Hematopoietic multipotent progenitor cell (in vitro differentiated cells): ENCODE measurements around the gene PPP1R2B. TPM values are rescaled to one million over a fixed set of nuclear protein-coding genes. Genes with fewer than 3 reads are reported as not detected.

Experiments
- DNase-seq, 3 donors: peaks; one replicate each; pipeline ENCODE4 v3.0.0-alpha.2; 2011 to 2015; ENCODE audit warnings: low read depth in 2 of 3, low spot score in 2 of 3
- small RNA-seq: library from RNA; depleted of rRNA; stranded (forward); fragments of <200 nt; gene quantifications from one replicate; pipeline ENCODE3, GENCODE V24; 2012
- total RNA-seq: library from RNA; depleted of rRNA; stranded (reverse); fragments of >200 nt; gene quantifications from one replicate; pipeline ENCODE4 v1.2.3, GENCODE V29; 2012

Gene PPP1R2B
- total RNA-seq, 1 donor: not detected

DNA sequence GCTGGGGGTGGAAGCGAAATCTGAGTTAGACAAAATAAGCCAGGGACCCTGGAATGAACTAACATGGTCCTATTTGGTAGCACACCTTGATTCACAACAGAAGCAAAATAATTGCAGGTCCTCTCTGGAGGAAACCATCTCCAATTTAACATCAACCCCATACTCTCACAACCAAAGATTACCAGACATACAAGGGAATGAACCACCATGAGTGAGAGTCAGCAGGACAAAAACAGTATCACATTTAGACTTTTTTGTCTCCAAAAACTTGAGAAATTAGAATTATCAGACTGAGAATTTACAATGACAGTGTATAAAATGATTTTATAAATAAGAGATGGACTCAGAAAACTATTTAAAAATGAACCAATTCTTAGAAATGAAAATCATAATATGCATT is 21.1 kb downstream of the PPP1R2B start:
- DNase-seq: no peak

DNA sequence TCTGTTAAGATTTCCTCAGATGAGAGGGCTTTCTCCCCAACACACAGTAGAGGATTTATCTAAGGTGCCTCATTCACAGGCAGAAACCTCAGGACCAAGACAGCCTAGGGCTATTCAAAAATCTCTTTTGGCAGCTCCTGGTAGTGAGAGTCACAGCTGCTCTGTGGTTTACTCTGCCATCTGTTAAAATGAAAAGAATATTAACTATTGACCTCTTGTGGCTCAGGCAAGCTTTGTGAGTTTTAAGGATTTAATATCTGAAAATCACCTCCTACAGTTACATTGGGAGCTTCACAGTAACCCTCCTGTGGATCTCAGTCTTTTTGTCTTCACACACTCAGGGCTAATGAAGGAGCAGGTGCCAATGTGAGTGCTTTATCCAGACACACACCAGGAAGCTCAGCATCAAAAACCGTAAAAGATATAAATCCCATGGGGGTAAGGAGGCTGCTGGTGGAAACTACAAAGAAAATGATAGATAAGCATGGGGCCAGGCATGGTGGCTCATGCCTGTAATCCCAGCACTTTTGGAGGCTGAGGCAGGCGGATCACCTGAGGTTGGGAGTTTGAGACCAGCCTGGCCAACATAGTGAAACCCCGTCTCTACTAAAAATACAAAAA is 29.7 kb downstream of the PPP1R2B start:
- DNase-seq: no peak

DNA sequence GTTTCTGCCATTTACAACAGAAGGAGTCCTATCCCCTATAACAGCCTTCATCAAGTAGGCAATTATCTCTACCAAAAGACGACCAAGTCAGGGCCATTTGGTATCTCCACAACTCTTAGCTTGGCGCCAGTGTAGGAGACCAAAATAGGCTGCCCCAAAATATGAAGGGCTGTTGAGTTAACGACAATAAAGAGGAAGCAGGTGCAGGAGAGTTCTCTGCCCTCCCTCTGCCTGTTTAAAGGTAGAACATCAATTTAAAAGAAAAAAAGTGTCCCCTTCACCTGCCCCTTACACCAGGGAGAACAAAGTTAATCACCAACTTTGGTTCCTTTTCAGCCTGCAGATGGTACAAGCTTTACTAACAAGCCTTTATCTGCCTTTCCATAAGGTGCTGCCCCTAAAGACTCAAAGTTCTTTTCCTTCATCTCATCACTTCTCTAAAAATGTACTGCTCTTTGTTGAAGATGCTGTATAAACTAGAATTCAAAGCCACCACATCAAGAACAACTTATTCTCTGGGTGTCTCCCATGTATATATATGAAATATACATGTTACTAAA is 33.3 kb downstream of the PPP1R2B start:
- DNase-seq: no peak

DNA sequence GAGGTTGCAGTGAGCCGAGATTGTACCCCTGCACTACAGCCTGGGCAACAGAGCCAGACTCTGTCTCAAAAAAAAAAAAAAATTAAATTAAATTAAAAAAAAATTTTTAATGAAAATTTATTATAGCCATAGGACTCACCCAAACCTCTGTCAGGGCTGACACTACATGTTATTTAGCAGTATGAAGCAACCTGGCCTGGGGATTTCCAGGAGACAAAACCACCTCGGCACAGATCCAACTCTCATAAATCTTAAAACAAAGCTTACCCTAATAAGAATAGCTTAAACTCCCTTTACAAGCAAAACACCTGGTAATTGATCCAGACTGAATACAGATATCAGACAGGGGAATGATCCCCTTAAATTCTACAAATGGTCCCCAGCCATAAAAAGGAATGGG is 38.4 kb downstream of the PPP1R2B start:
- DNase-seq: peak in 1 of 3 donors; percentile 15

DNA sequence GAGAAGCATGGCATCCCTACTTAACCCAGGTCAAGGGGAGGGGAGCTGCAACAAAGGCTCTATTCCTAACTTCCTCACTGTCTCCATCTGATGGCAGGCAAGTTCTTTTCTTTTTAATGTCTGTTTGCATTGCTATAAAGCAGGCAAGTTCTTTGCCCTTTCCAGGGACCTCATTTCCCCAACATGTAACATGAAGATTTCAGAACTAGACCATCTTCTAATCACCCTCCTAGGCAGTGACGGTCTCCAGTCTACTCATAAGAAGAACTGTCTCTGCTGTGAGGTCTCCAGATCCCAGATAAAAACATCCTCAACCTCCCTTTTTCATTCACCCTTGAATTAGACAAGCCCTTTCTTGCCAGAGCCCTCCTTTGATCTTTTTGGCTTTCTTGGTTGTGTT is 42.1 kb downstream of the PPP1R2B start:
- DNase-seq: no peak

DNA sequence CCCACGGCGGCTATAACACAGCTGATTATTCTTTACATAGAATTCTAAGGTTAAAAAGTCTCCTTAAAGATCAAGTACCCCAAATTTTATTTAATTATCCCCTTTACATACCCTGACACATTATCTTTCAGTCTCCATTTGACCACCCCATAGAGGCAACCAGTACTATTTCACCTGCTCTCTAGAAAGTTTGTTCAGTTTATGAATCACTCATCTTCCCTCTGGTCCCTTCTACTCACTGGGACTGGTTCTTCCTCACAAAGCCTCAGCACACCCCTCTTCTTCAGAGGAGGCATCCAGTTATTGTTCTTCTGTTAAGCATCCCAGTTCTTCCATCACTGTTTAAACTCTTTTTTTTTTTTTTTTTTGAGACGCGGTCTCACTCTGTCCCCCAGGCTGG is 42.8 kb downstream of the PPP1R2B start:
- no peak for DNase-seq

DNA sequence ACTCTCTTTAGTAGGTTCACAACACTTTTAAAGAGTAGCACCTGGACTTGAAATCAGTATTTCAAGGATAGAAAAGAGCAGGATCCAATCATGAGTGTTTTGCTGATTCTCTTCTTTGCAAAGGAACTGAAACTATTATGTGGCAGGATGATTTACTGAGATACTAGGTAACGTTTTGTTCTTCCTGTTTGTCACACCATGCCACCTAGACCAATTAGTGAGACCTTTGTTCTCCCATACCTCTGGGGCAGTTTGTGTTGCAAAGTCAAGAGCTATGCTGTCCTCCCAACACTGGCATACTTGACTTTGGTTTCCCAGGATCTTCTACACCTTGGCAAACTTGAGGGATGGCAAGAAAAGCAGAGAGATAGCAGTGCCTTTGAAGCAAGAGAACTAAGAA is 43.4 kb downstream of the PPP1R2B start:
- DNase-seq: no peak

DNA sequence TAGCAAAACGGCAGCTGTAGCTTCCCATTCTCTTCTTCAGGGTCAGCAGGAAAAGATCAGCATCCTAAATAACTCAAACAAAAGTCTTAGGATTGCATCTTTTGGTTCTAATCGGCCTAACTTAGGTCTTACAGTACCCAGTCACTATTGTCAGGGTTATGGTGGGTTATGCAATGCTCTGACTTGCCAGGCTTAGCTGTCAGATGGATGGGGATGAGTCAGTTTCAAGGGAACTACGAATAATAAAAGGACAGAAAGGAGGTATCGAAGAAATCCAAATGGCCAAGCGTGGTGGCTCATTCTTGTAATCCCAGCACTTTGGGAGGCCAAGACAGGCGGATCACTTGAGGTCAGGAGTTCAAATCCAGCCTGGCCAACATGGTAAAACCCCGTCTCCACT is 46.5 kb downstream of the PPP1R2B start:
- DNase-seq: no peak

Small RNA genes within 50 kb of the gene (small RNA-seq; reads per million reads assigned to genes)
- not detected for gene RNU6-556P

Other genes starting within 250 kb of the PPP1R2B start
- not detected for gene TIMD4, start 112.9 kb downstream of the PPP1R2B start, total RNA-seq
- 0.54 TPM for gene HAVCR1, start 208.8 kb downstream of the PPP1R2B start, total RNA-seq